Left ventricle myocardium inferior (tissue), 1 donor: Measurements from ENCODE around the gene SH3RF1. TPM values are rescaled to one million over a fixed set of nuclear protein-coding genes. Genes with fewer than 3 reads are reported as not detected.

Experiments used
- DNase-seq: peaks from one replicate; pipeline ENCODE4 v3.0.0-alpha.2; 2020
- H3K27ac ChIP-seq: fragments of 200-600 bp; replicated peaks from 2 replicates; pipeline ENCODE4 v1.8.0; 2021
- H3K27me3 ChIP-seq: fragments of 200-600 bp; 2 replicates; pipeline ENCODE4 v1.8.0; 2021; ENCODE audit warnings: low read depth
- H3K36me3 ChIP-seq: fragments of 200-600 bp; 2 replicates; pipeline ENCODE4 v1.8.0; 2021
- H3K4me1 ChIP-seq: fragments of 200-600 bp; 2 replicates; pipeline ENCODE4 v1.8.0; 2021
- H3K4me3 ChIP-seq: fragments of 200-600 bp; 2 replicates; pipeline ENCODE4 v1.8.0; 2021; ENCODE audit warnings: mild to moderate bottlenecking, moderate library complexity
- H3K9me3 ChIP-seq: fragments of 200-600 bp; replicated peaks from 2 replicates; pipeline ENCODE4 v1.8.0; 2021
- CTCF ChIP-seq: fragments of 200-600 bp; IDR thresholded peaks from 2 replicates; pipeline ENCODE4 v1.8.0; 2021; ENCODE audit warnings: antibody characterized with exemption, mild to moderate bottlenecking, borderline replicate concordance
- intact Hi-C: fragments of 100-400 bp; cut with micrococcal nuclease; formaldehyde crosslinking; loops from one replicate; pipeline ENCODE4 v1.11.0; 2022
- total RNA-seq: library from RNA; stranded (reverse); fragmentation: NEBNext Ultra II Directional; extraction: Animal tissue kit (Norgen Biotek cat#: 25700); gene quantifications from one replicate; pipeline ENCODE4 v1.2.1, GENCODE V29; 2021
- donor health status: DM: no; HTN: yes; CAD: no; lungs with severe emphysema.

Gene SH3RF1
- total RNA-seq, 1 donor from 2014 or later: 8.8 TPM

- intact Hi-C loops: no loop called here
- Histone ChIP-seq H3K27ac (no peak overlapping the region), H3K36me3 (peaks cover 7% of the 10 kb centered on the region), H3K4me1 (peaks cover 4% of the 10 kb centered on the region), H3K9me3 (peaks cover 12% of the 10 kb centered on the region), H3K4me3 (no peak overlapping the region), H3K27me3 (no peaks in the 10 kb centered on the region)
- no peak for TF ChIP-seq CTCF
- DNase-seq: no peak
These were observed 57.8 kb downstream of the SH3RF1 start for GRCh38 chr4:169212981-169213380.

- Histone ChIP-seq H3K4me3 (no peak overlapping the region), H3K36me3 (peaks cover 7% of the 10 kb centered on the region), H3K9me3 (peaks cover 12% of the 10 kb centered on the region), H3K27ac (no peak overlapping the region), H3K27me3 (no peaks in the 10 kb centered on the region), H3K4me1 (peaks cover 4% of the 10 kb centered on the region)
- intact Hi-C loops: no loop called here
- no peak for DNase-seq
- TF ChIP-seq CTCF: no peak
These were observed 60.1 kb downstream of the SH3RF1 start for GRCh38 chr4:169210504-169211118.

- Histone ChIP-seq H3K4me1 (peaks cover 14% of the 10 kb centered on the region), H3K4me3 (no peak overlapping the region), H3K36me3 (peaks cover 7% of the 10 kb centered on the region), H3K9me3 (peaks cover 11% of the 10 kb centered on the region), H3K27me3 (no peaks in the 10 kb centered on the region), H3K27ac (no peak overlapping the region)
- no peak for TF ChIP-seq CTCF
- DNase-seq: no peak
- intact Hi-C loops: no loop called here
These were observed 61.3 kb downstream of the SH3RF1 start for GRCh38 chr4:169209388-169209883.

GRCh38 chr4:169208516-169208915 lies 62.2 kb downstream of the SH3RF1 start:
- no peak for DNase-seq

GRCh38 chr4:169208090-169208455 lies 62.7 kb downstream of the SH3RF1 start:
- Histone ChIP-seq H3K27ac (no peak overlapping the region), H3K27me3 (no peaks in the 10 kb centered on the region), H3K4me1 (peaks cover 22% of the 10 kb centered on the region), H3K9me3 (no peaks in the 10 kb centered on the region), H3K4me3 (no peak overlapping the region), H3K36me3 (no peaks in the 10 kb centered on the region)
- DNase-seq: no peak
- no peak for TF ChIP-seq CTCF
- intact Hi-C loops: no loop called here

More at GRCh38 chr4:169208516-169208915, 62.2 kb downstream of the SH3RF1 start:
- Histone ChIP-seq H3K4me1 (peaks cover 22% of the 10 kb centered on the region), H3K27ac (no peak overlapping the region), H3K4me3 (no peak overlapping the region), H3K36me3 (no peaks in the 10 kb centered on the region), H3K9me3 (peaks cover 2% of the 10 kb centered on the region), H3K27me3 (no peaks in the 10 kb centered on the region)
- intact Hi-C loops: no loop called here
- TF ChIP-seq CTCF: no peak
